Calu3 (cell line): ENCODE results near the gene HAND1. TPM values are rescaled to one million over a fixed set of nuclear protein-coding genes. Genes with fewer than 3 reads are reported as not detected.

Experiments used
- BruUV-seq: library from RNA; stranded (reverse); fragments of 400-500 nt; replicated peaks from 2 replicates; lab custom pipeline; 2021; lab: Mats Ljungman, UMichigan
- CTCF ChIA-PET: fragments of 300-600 bp; sonication (Branson Sonifier 250); formaldehyde crosslinking; loops from one replicate; lab custom pipeline; 2022; ENCODE audit warnings: antibody characterized with exemption; lab: Charles Lee
- DNase-seq: peaks from one replicate; pipeline ENCODE4 v3.0.0; 2022
- H3K27ac Mint-ChIP-seq: one replicate; pipeline ENCODE4 v1.8.0; 2022; ENCODE audit warnings: mixed read lengths; ENCODE audit not compliant: unreplicated experiment
- H3K27me3 Mint-ChIP-seq: one replicate; pipeline ENCODE4 v1.8.0; 2022; ENCODE audit warnings: mixed read lengths; ENCODE audit not compliant: unreplicated experiment
- H3K36me3 Mint-ChIP-seq: one replicate; pipeline ENCODE4 v1.8.0; 2022; ENCODE audit warnings: mild to moderate bottlenecking, moderate library complexity, mixed read lengths; ENCODE audit not compliant: insufficient read depth, unreplicated experiment
- H3K4me1 Mint-ChIP-seq: one replicate; pipeline ENCODE4 v1.8.0; 2022; ENCODE audit warnings: mild to moderate bottlenecking, low read depth, mixed read lengths; ENCODE audit not compliant: unreplicated experiment
- H3K4me3 Mint-ChIP-seq: one replicate; pipeline ENCODE4 v1.8.0; 2022; ENCODE audit warnings: mild to moderate bottlenecking, low read depth, moderate library complexity, mixed read lengths; ENCODE audit not compliant: unreplicated experiment
- H3K9me3 Mint-ChIP-seq: one replicate; pipeline ENCODE4 v1.8.0; 2022; ENCODE audit warnings: low read depth, mixed read lengths; ENCODE audit not compliant: unreplicated experiment
- CTCF ChIP-seq: fragments of 200-600 bp; IDR thresholded peaks from one replicate; pipeline ENCODE4 v1.8.0; 2022; ENCODE audit warnings: antibody characterized with exemption; ENCODE audit not compliant: unreplicated experiment
- intact Hi-C: fragments of 100-400 bp; cut with micrococcal nuclease; formaldehyde crosslinking; loops from one replicate; pipeline ENCODE4 v1.10.0; 2022; ENCODE audit not compliant: unreplicated experiment
- total RNA-seq: library from RNA; stranded (reverse); gene quantifications from 2 replicates; pipeline ENCODE4 v1.2.3, GENCODE V29; 2022

HAND1 gene
- total RNA-seq, 1 experiment from 2014 or later, result not detected

GRCh38 chr5:154482528-154483449, 4.8 kb upstream of the HAND1 start:
- H3K36me3 Mint-ChIP-seq, result no peaks in the 10 kb centered on the region
- DNase-seq, result no peak
- no peak for TF ChIP-seq CTCF
- no peak overlapping the region for H3K27ac Mint-ChIP-seq
- H3K27me3 Mint-ChIP-seq, result peaks cover 92% of the 10 kb centered on the region
- no peaks in the 10 kb centered on the region for H3K4me1 Mint-ChIP-seq
- H3K9me3 Mint-ChIP-seq, result no peaks in the 10 kb centered on the region
- no TSS peak for BruUV-seq
- CTCF ChIA-PET, result no interaction called here
- intact Hi-C loops, result no loop called here
- H3K4me3 Mint-ChIP-seq, result no peak overlapping the region

- BruUV-seq, result no TSS peak
- Mint-ChIP-seq H3K4me1 (peaks cover 8% of the 10 kb centered on the region), H3K27me3 (peaks cover 92% of the 10 kb centered on the region), H3K36me3 (no peaks in the 10 kb centered on the region), H3K27ac (no peak overlapping the region), H3K9me3 (no peaks in the 10 kb centered on the region), H3K4me3 (no peak overlapping the region)
- TF ChIP-seq CTCF, result no peak
- CTCF ChIA-PET, result no interaction called here
- no peak for DNase-seq
- intact Hi-C loops, result no loop called here
Observed at GRCh38 chr5:154481584-154482381, 3.8 kb upstream of the HAND1 start.

- CTCF ChIA-PET, result no interaction called here
- H3K4me1 Mint-ChIP-seq, result peaks cover 8% of the 10 kb centered on the region
- no peak for TF ChIP-seq CTCF
- H3K9me3 Mint-ChIP-seq, result no peaks in the 10 kb centered on the region
- no peaks in the 10 kb centered on the region for H3K36me3 Mint-ChIP-seq
- no peak overlapping the region for H3K4me3 Mint-ChIP-seq
- no TSS peak for BruUV-seq
- H3K27me3 Mint-ChIP-seq, result peaks cover 92% of the 10 kb centered on the region
- no peak for DNase-seq
- H3K27ac Mint-ChIP-seq, result no peak overlapping the region
- intact Hi-C loops, result no loop called here
Observed at GRCh38 chr5:154480847-154481246, 2.8 kb upstream of the HAND1 start.

- no peak overlapping the region for H3K4me3 Mint-ChIP-seq
- H3K36me3 Mint-ChIP-seq, result no peaks in the 10 kb centered on the region
- peaks cover 8% of the 10 kb centered on the region for H3K4me1 Mint-ChIP-seq
- no TSS peak for BruUV-seq
- CTCF ChIA-PET, result no interaction called here
- no peak for DNase-seq
- TF ChIP-seq CTCF, result no peak
- peaks cover 92% of the 10 kb centered on the region for H3K27me3 Mint-ChIP-seq
- intact Hi-C loops, result no loop called here
- H3K9me3 Mint-ChIP-seq, result no peaks in the 10 kb centered on the region
- no peak overlapping the region for H3K27ac Mint-ChIP-seq
Observed at GRCh38 chr5:154479944-154480750, 2.1 kb upstream of the HAND1 start.
